Mammary epithelial cell (primary cell): ENCODE measurements around the gene EOLA1.
"Not testable (repeated sequence)": the region's sequence is repeated elsewhere in the genome, so short reads cannot be mapped to it uniquely, and the experiment has no call there.

ENCODE experiments used
- EZH2 ChIP-seq: IDR thresholded peaks from 2 replicates; pipeline ENCODE4 v1.6.1; 2012; ENCODE audit warnings: low read length, inconsistent platforms, borderline replicate concordance
- TF ChIP-seq, protein P1 (sequence below), 2 donors: IDR thresholded peaks in 1 of 2; conservative IDR thresholded peaks in 1 of 2; 2 replicates each; pipeline ENCODE4 v1.5.1; 2011 to 2012; ENCODE audit warnings: inconsistent platforms in 2 of 2, low read length in 2 of 2, mild to moderate bottlenecking in 2 of 2, control low read depth in 1 of 2, low read depth in 1 of 2; ENCODE audit not compliant: insufficient read depth in 1 of 2; ENCODE audit errors: extremely low read depth in 1 of 2

DNA sequence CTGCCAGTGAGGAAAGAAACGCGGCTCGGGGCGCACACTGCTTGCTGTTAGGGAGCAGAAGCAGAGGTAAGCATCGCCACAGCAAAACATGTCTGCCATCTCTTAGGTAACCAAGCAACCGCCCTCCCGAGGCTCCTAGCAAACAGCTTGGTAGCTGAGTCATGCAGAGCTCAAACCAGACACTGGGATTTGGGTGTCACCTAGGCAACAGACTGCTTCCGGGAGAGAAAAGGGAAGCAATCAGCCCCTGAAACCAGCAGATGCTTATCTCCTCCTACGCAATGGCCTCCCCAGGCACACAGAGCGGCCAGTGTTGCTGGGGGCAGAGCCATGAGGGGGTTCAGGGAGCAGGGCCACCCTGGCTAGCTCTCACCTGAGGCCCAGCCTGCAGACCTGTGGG is 37.4 kb upstream of the EOLA1 start:
- TF ChIP-seq, protein P1, sequence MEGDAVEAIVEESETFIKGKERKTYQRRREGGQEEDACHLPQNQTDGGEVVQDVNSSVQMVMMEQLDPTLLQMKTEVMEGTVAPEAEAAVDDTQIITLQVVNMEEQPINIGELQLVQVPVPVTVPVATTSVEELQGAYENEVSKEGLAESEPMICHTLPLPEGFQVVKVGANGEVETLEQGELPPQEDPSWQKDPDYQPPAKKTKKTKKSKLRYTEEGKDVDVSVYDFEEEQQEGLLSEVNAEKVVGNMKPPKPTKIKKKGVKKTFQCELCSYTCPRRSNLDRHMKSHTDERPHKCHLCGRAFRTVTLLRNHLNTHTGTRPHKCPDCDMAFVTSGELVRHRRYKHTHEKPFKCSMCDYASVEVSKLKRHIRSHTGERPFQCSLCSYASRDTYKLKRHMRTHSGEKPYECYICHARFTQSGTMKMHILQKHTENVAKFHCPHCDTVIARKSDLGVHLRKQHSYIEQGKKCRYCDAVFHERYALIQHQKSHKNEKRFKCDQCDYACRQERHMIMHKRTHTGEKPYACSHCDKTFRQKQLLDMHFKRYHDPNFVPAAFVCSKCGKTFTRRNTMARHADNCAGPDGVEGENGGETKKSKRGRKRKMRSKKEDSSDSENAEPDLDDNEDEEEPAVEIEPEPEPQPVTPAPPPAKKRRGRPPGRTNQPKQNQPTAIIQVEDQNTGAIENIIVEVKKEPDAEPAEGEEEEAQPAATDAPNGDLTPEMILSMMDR (conservative IDR thresholded peaks at IDR 0.05 in 1 of 2, IDR thresholded peaks at IDR 0.05 in 1 of 2; ENCODE audit: extremely low read depth in 1 of 2, insufficient read depth in 1 of 2, low read depth in 1 of 2, low read length in 2 of 2): not testable (repeated sequence)
- TF ChIP-seq EZH2: not testable (repeated sequence)
